DOHH2 (cell line): ENCODE data around the gene HACD4.

ENCODE experiments used
- H3F3A ChIP-seq: fragments of 200-600 bp; sonication (generic), shearing (Covaris generic); 2 replicates; pipeline ENCODE4 v1.6.0; 2016; ENCODE audit warnings: antibody characterized with exemption, mild to moderate bottlenecking; ENCODE audit not compliant: control insufficient read depth, insufficient read depth
- H3K27ac ChIP-seq: fragments of 200-600 bp; sonication (generic); 2 replicates; pipeline ENCODE4 v1.5.1; 2014; ENCODE audit warnings: low read depth, mild to moderate bottlenecking, low read length, moderate library complexity
- H3K27me3 ChIP-seq: fragments of 200-600 bp; sonication (generic); 2 replicates; pipeline ENCODE4 v1.6.1; 2014; ENCODE audit warnings: mild to moderate bottlenecking, low read length, mixed read lengths; ENCODE audit not compliant: control insufficient read depth
- H3K36me3 ChIP-seq: fragments of 200-600 bp; sonication (generic); 2 replicates; pipeline ENCODE4 v1.6.1; 2014; ENCODE audit warnings: mild to moderate bottlenecking, low read length, moderate library complexity, mixed read lengths; ENCODE audit not compliant: control insufficient read depth
- H3K4me1 ChIP-seq: fragments of 200-600 bp; sonication (generic); 2 replicates; pipeline ENCODE4 v1.6.1; 2014; ENCODE audit warnings: mild to moderate bottlenecking, low read length, mixed read lengths; ENCODE audit not compliant: control insufficient read depth
- H3K4me2 ChIP-seq: fragments of 200-600 bp; sonication (generic); 2 replicates; pipeline ENCODE4 v1.6.0; 2014; ENCODE audit warnings: mild to moderate bottlenecking, low read length, moderate library complexity
- H3K4me3 ChIP-seq: fragments of 200-600 bp; sonication (generic); 2 replicates; pipeline ENCODE4 v1.5.1; 2014; ENCODE audit warnings: mild to moderate bottlenecking, low read length, mixed read lengths
- H3K79me2 ChIP-seq: fragments of 200-600 bp; sonication (generic); 2 replicates; pipeline ENCODE4 v1.6.1; 2014; ENCODE audit warnings: mild to moderate bottlenecking, low read length, mixed read lengths; ENCODE audit not compliant: control insufficient read depth
- H3K9me2 ChIP-seq: fragments of 200-600 bp; sonication (generic); replicated peaks from 2 replicates; pipeline ENCODE4 v1.6.1; 2014; ENCODE audit warnings: mild to moderate bottlenecking, low read length, mixed read lengths; ENCODE audit not compliant: control insufficient read depth
- H3K9me3 ChIP-seq: fragments of 200-600 bp; sonication (generic); 2 replicates; pipeline ENCODE4 v1.6.1; 2014; ENCODE audit warnings: antibody characterized with exemption, low read length, mixed read lengths; ENCODE audit not compliant: control insufficient read depth, insufficient read depth
- H4K20me1 ChIP-seq: fragments of 200-600 bp; sonication (generic); 2 replicates; pipeline ENCODE4 v1.6.0; 2014; ENCODE audit warnings: low read depth, mild to moderate bottlenecking, antibody characterized with exemption, low read length, moderate library complexity; ENCODE audit not compliant: control insufficient read depth, insufficient read depth
- CTCF ChIP-seq: fragments of 200-600 bp; sonication (generic); IDR thresholded peaks from one replicate; pipeline ENCODE4 v1.5.1; 2014; ENCODE audit warnings: antibody characterized with exemption, mild to moderate bottlenecking, low read depth, low read length; ENCODE audit not compliant: poor library complexity, severe bottlenecking
- EZH2phosphoT487 ChIP-seq: fragments of 200-600 bp; sonication (generic); IDR thresholded peaks from 2 replicates; pipeline ENCODE4 v1.6.1; 2017; ENCODE audit warnings: borderline replicate concordance, mild to moderate bottlenecking, antibody characterized with exemption, low read length, moderate library complexity, mixed read lengths

HACD4 gene

DNA sequence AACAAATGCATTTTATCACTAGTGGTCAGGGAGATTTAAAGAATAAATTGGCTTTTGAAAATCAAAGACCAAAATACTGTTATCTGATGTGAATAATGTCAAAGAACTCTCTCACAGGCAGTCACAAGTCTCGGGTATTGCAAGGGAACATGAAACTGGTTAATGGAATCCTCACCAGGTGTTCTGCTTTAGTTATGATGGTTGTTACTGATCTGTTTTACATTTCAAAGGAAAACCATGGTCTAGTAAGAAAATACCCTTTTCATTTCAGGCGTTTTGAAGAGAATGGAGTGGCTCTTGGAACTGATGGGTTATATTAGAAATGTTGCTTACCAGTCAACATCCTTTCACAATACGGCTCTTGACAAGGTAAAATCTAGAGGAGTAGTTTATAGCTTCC lies 43.4 kb downstream of the HACD4 start:
- no peaks in the 10 kb centered on the region for H4K20me1 ChIP-seq
- peaks cover 48% of the 10 kb centered on the region for H3K4me1 ChIP-seq
- no peaks in the 10 kb centered on the region for H3F3A ChIP-seq
- H3K27me3 ChIP-seq: no peaks in the 10 kb centered on the region
- no peaks in the 10 kb centered on the region for H3K9me3 ChIP-seq
- TF ChIP-seq EZH2phosphoT487 (no peak), CTCF (no peak)
- H3K79me2 ChIP-seq: no peaks in the 10 kb centered on the region
- H3K36me3 ChIP-seq: no peaks in the 10 kb centered on the region
- H3K4me3 ChIP-seq: no peak overlapping the region
- H3K4me2 ChIP-seq: no peak overlapping the region
- H3K9me2 ChIP-seq: no peaks in the 10 kb centered on the region
- no peak overlapping the region for H3K27ac ChIP-seq

GRCh38 chr9:20987521-20987920 lies 43.9 kb downstream of the HACD4 start:
- no peaks in the 10 kb centered on the region for H3K9me2 ChIP-seq
- no peak for TF ChIP-seq EZH2phosphoT487
- no peak for TF ChIP-seq CTCF
- no peak overlapping the region for H3K4me2 ChIP-seq
- H3F3A ChIP-seq: no peaks in the 10 kb centered on the region
- H3K4me1 ChIP-seq: peaks cover 48% of the 10 kb centered on the region
- no peaks in the 10 kb centered on the region for H3K36me3 ChIP-seq
- no peaks in the 10 kb centered on the region for H3K79me2 ChIP-seq
- no peaks in the 10 kb centered on the region for H3K9me3 ChIP-seq
- no peaks in the 10 kb centered on the region for H3K27me3 ChIP-seq
- H3K4me3 ChIP-seq: no peak overlapping the region
- no peaks in the 10 kb centered on the region for H4K20me1 ChIP-seq
- H3K27ac ChIP-seq: no peak overlapping the region

DNA sequence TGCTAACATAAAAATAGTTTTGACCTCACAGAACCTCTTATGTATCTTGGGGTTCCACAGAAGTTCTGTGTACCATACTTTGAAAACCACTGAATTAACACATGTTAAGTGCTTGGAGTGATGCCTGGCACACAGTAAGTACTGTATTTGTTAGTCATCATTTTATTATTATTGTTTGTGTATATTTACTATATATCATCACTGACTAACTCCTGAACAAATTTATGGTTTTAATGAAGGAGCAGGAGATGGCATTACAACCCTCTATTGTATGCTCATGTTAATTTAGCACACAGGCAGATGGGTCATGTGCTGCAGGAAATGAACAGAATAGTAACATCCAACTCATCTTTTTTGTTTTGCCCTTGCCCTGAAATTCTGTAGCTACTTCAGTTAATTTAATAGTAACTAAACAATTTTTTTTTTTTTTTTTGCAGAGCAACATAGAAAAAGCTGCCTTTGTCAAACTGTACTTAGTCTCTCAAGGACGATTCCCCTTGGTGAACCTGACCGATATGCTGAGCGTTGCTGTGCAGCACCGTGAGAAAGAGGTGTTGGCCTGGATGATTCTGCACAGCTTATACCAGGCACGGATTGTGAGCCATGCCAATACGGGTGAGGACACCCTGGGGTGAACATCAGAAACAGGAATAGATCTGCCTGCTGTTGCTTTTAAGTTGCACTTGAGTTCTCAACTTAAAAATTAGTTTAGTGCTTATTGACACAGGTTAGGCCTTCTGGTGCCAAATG lies 45.4 kb downstream of the HACD4 start:
- no peaks in the 10 kb centered on the region for H3K36me3 ChIP-seq
- peaks cover 58% of the 10 kb centered on the region for H3K4me1 ChIP-seq
- no peaks in the 10 kb centered on the region for H3K27me3 ChIP-seq
- TF ChIP-seq EZH2phosphoT487 (no peak), CTCF (no peak)
- no peak overlapping the region for H3K4me3 ChIP-seq
- no peaks in the 10 kb centered on the region for H3K9me3 ChIP-seq
- H4K20me1 ChIP-seq: no peaks in the 10 kb centered on the region
- H3F3A ChIP-seq: no peaks in the 10 kb centered on the region
- H3K9me2 ChIP-seq: no peaks in the 10 kb centered on the region
- no peak overlapping the region for H3K4me2 ChIP-seq
- no peaks in the 10 kb centered on the region for H3K79me2 ChIP-seq
- H3K27ac ChIP-seq: no peak overlapping the region
